Measurements from ENCODE around the gene HEATR5A. TPM values are rescaled to one million over a fixed set of nuclear protein-coding genes. Genes with fewer than 3 reads are reported as not detected.
"Not testable (repeated sequence)": the region's sequence is repeated elsewhere in the genome, so short reads cannot be mapped to it uniquely, and the experiment has no call there.

Gene HEATR5A
- polyA plus RNA-seq, 3 donors: 16.2 to 18.6 (median 17.6) TPM

DNA sequence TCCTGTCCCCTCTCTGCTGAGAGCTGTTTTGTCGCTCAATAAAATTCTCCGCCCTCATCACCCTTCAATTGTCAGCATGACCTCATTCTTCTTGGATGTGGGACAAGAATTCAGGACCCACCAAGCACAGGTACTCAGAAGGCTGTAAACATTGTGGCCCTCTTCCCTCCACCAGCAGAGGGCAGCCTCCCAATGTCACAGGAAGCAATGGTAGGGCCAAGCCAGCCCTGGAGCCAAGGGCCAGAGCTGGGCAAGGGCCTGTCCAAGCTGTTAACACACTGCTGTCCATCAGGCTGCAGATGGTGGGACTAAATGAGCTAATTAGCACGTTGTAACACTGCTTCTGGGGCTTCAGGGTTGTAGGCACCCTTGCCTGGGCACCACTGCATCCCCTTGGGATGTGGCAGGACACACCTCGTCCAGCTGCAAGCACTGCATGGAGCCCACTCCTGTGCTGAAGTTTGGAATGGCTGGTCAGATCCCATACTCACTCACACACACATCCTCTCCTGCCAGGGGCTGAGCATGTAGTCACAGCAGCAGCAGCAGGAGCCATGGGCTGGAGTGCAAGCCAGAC lies 150.1 kb downstream of the HEATR5A start:
- DNase-seq (ENCODE audit: extremely low read depth in 1 of 11, low read depth in 9 of 11, low spot score in 4 of 11): no peak

DNA sequence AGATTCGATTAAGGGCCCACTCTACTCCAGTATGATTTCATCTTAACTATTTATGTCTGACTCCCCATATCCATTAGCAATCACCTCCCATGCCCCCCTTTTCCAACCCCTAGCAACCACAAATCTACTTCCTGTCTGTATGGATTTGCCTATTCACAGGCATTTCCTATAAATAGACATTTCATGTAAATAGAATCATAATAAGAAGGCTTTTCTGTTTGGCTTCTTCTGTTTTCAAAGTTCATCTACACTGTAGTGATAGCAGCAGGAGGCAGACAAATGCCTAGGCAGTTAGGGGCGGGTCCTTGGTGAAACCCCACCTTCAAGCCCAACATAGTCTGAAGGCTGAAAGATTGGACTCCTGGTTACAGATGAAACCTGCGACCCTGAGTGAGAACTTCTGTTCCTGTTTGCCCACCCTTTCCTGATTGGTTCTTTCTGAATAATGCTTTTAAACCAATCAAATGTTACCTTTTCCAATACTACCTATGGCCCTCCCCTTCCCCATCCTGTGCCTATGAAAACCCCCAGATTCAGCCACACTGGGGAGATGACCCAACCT lies 150.6 kb downstream of the HEATR5A start:
- DNase-seq (ENCODE audit: extremely low read depth in 1 of 11, low read depth in 9 of 11, low spot score in 4 of 11): no peak

DNA sequence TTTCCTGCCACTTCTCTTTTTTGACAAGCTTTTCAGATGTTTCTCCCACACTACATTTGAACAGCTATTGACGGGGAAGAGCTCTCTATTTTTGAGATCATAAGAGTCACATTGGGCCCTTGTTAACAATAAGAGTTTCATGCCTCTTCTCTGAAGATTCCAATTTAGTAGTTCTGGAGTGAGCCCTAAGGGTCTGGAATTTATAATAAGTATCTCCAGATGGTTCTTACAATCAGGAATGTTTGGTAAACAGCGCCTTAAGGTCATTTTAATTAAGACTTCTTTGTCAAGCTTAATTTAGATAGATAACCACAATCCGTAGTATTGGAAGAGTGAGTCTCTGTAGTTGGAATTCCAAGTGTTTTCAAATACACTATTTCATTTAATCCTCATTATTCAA lies 152.1 kb downstream of the HEATR5A start:
- no peak for DNase-seq (ENCODE audit: extremely low read depth in 1 of 11, low read depth in 9 of 11, low spot score in 4 of 11)

DNA sequence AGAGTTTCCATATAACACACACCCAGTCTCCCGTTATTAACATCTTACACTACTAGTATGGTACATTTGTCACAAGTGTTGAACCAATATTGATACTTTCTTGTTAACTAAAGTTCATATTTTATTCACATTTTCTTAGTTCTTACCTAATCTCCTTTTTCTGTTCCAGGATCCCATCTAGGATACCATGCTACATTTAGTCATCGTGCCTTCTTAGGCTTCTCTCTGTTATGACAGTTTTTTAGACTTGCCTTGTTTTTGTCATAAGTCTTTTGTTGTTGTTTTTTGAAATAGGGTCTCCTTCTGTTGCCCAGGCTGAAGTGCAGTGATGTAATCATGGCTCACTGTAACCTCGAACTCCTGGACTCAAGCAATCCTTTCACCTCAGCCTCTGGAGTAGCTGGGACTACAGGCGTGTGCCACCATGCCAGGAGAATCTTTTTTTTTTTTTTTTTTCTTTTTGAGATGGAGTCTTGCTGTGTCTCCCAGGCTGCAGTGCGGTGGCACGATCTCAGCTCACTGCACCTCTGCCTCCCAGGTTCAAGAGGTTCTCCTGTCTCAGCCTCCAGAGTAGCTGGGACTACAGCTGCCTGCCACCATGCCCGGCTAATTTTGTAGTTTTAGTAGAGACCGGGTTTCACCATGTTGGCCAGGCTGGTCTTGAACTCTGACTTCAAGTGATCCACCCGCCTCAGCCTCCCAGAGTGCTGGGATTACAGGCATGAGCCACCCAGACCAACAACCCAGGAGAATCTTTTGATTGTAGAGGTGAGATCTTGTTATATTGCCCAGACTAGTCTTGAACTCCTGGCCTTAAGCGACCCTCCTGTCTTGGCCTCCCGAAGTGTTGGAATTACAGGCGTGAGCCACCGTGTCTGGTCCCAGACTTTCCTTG lies 153.7 kb downstream of the HEATR5A start:
- DNase-seq (ENCODE audit: extremely low read depth in 1 of 11, low read depth in 9 of 11, low spot score in 4 of 11): no peak

DNA sequence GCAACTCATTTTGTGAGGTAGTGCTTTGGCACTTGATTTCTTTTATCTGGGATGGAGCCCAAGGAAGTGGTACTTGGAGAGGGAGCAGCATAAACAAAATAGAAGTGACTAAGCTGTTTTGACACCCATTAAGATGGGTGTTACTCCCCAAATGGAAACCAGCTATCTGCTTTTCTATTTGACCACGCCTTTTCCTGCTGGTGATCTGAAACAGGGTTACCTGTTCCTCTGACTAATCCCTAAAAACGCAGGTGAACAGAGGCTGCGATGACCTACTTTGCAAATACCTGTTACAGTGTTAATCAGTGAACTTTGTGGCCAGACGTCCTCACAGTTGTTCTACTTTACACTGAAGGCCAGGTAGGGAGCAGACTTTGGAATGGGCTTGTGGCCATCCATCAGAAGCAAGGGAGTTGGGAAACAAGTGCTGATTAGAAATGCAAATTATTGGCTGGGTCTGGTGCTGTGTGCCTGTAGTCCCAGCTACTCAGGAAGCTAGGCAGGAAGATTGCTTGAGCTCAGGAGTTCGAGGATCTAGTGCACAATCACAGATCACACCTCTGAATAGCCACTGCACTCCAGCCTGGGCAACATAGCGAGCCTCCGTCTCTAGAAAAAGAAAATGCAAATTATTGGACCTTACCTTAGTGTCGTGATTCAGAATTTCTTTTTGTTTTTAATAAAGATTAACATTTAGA lies 154.5 kb downstream of the HEATR5A start:
- DNase-seq (ENCODE audit: extremely low read depth in 1 of 11, low read depth in 9 of 11, low spot score in 4 of 11): no peak

DNA sequence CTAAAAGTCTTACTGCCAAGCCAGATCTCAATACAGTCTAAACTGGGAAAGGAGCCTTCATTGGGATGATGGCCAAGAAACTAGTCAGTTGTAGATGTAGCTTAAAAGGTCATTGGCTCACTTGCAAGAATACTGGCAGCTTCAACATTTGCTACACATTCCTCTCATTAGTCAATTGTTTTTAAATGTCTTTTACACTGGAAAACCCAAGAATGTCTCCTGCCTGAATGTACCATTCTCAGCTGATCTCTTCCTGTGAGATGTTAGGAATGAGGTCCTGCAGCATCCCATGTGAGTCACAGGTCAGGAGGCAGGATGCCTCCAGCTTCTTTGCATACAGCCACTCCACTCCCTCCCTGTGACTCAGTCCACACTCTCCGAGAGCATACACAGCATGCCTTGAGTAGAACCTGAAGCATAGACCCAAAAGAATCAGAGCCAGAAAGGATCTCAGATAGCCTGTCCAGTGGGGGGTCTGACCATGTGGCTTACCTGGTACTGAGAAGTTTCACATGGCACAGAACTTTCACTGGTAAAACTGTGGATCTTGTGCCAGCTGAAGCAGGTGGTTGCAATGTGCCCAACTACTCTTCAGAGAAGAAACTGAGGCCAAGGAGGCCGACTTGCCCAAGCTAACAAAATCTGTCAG lies 156.7 kb downstream of the HEATR5A start:
- no peak for DNase-seq (ENCODE audit: extremely low read depth in 1 of 11, low read depth in 9 of 11, low spot score in 4 of 11)

DNA sequence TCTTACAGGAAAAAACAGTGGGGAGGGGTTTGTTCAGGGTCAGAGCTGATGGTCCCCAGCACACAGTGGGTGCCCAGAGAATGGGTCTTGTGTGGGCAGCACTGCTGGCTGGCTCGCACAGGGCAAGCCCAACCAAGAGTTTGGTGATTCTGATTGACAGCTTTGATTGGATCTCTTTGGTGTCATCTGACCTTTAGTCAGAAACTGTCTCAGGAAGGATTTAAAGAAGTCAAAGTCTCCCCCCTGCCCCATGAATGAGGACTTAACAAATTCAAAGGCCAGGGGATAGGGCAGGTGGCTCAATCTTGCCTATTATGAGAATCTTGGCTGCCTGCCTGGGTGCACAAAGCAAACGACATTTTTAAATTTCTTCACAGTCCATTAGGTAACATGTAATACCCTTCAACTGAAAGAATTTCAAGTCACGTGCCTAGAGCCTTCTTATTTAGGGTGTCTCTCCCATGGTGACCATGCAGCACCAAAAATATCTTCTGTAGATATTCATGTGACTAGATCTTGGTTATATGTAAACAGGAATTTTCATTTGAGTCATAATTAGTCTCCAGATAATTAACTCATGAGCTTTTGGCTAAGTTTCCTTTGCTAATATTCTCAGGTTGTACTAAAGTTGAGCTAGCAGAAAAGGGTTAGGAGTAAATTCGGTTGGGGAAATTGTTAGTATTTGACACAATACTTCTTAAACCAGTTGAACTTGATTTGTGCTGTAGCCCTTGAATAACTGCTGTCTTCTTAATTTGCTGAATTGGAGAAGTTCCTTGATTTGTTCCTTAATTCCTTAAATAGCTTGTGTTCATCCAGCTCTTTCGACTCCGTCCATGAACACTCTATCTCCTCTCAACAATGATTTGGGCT lies 158.3 kb downstream of the HEATR5A start:
- DNase-seq (ENCODE audit: extremely low read depth in 1 of 11, low read depth in 9 of 11, low spot score in 4 of 11): peak in 2 of 11 donors; percentile 32 to 47

DNA sequence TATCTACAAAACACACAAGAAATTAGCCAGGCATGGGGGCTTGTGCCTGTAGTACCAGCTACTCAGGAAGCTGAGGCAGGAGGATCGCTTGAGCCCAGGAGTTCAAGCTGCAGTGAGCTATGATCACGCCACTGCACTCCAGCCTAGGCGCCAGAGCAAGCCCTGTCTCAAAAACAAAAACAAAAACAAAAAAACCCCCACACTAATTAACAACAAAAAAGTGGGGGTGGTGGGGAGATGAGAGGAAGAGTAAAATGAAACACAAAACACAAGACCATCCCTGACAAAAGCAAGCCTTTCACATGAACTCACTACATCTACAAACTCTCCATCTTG lies 158.9 kb downstream of the HEATR5A start:
- no peak for DNase-seq (ENCODE audit: extremely low read depth in 1 of 11, low read depth in 9 of 11, low spot score in 4 of 11)

DNA sequence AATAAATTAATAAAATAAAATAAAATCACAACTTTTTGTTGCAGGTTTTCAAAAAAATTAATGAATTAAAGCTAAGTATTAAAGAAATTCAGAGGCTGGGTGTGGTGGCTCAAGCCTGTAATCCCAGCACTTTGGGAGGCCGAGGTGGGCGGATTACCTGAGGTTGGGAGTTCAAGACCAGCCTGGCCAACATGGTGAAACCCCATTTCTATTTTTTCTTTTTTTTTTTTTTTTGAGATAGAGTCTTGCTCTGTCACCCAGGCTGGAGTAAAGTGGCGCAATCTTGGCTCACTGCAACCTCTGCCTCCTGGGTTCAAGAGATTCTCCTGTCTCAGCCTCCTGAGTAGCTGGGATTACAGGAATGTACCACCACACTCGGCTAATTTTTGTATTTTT lies 161.3 kb downstream of the HEATR5A start:
- not testable (repeated sequence) for DNase-seq (ENCODE audit: extremely low read depth in 1 of 11, low read depth in 9 of 11, low spot score in 4 of 11)

DNA sequence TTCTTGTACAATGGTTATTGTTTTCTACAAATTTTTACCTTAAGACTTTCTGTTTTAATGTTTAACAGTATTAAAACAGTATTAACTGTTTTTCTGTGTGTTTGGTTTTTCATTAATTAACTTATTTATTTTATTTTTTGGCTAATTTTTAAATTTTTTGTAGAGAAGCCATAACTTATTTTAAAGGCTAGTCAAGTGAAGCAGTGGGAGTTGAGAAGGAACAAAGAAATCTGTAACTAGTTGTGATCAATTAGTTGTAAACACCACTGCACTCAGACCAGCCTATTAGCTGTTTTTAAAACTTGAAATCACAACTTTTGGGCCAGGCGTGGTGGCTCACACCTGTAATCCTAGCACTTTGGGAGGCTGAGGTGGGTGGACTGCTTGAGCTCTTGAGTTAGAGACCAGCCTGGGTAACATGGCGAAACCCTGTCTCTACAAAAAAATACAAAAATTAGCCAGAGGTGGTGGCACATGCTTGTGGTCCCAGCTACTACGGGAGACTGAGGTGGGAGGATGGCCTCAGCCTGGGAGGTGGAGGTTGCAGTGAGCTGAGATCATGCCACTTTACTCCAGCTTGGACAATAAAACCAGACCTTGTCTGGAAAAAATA lies 161.8 kb downstream of the HEATR5A start:
- no peak for DNase-seq (ENCODE audit: extremely low read depth in 1 of 11, low read depth in 9 of 11, low spot score in 4 of 11)

DNA sequence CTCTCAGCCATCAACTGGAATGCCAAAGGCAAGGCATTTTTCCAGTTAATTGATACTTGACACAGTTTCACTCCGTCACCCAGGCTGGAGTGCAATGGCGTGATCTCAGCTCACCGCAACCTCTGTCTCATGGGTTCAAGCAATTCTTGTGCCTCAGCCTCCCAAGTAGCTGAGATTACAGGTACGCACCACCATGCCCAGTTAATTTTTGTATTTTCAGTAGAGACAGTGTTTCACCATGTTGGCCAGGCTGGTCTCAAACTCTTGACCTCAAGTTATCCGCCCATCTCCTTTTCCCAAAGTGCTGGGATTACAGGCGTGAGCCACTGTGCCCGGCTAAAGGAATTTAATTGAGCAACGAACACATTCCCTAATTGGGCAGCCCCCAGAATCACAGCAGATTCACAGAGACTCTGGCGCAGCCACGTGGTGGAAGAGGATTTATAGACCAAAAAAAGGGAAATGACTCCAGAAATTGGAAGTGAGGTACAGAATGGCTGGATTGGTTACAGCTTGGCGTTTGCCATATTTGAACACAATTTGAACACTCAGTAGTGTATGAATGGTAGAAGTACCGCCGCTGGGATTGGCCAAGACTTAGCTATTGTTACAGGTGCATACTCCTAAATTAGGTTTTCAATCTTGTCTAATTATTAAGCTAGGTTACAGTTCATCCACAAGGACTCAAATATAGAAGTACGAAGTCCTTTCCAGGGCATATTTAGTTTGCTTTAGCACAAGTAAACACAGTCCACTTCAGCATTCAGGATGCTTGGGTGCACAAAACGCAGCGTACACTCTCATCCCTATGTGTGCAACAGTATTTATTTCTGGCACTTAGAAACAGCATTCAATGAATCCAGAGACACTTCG lies 162.6 kb downstream of the HEATR5A start:
- not testable (repeated sequence) for DNase-seq (ENCODE audit: extremely low read depth in 1 of 11, low read depth in 9 of 11, low spot score in 4 of 11)

DNA sequence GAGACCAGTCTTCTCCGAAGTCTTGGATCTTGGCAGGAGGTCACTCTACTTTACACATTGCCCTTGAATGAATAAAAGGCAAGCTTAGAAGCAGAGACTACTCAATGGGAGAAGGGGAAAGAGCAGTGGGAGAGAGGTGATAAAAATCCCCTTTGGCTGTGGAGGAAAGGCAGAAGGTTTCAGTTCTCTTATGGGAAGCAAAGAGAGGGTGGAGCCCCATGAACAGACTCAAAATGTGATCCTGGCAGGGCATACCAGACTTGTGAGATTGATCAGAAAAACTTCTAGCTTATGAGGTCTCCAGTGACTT lies 163.2 kb downstream of the HEATR5A start:
- DNase-seq (ENCODE audit: extremely low read depth in 1 of 11, low read depth in 9 of 11, low spot score in 4 of 11): no peak

DNA sequence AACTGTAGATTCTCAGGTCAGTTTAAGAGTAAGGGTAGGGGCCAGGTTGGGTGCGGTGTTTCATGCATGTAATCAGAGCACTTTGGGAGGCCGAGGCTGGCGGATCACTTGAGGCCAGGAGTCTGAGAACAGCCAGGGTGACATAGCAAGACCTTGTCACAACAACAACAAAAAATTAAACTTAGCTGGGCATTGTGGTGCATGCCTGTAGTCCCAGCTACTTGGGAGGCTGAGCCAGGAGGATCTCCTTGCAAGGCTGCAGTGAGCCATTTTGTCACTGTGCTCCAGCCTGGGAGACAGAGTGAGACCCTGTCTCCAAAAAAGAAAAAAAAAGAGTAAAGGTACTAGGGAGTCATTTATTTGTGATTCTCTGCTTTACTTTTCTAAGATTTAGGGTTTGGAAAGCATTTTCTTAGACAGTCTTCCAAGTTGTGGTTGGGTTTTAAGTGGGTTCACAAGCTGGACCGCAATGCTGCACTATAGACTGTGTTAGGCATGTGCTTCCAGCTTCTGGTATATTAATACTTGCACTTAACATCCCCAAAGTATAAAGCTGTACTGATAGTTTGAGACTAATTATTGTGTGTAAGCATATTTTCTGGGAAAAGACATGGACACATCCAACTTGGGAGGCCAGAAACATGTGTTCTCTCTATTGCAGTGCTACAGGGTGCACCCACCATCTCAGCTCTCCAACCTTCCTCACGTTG lies 163.7 kb downstream of the HEATR5A start:
- DNase-seq (ENCODE audit: extremely low read depth in 1 of 11, low read depth in 9 of 11, low spot score in 4 of 11): no peak

DNA sequence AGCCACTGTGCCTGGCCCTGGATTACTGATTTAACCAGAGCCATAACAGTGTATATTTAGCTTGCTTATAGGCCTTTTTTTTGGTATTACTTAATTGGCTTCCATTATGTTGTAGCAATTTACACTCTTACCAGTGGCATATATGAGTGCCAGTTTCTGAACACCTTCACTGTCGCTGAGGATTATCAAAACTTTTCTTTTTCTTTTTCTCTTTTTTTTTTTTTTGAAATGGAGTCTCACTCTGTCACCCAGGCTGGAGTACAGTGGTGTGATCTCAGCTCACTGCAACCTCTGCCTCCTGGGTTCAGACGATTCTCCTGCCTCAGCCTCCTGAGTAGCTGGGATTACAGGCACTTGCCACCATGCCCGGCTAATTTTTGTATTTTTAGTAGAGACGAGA lies 164.4 kb downstream of the HEATR5A start:
- DNase-seq (ENCODE audit: extremely low read depth in 1 of 11, low read depth in 9 of 11, low spot score in 4 of 11): not testable (repeated sequence)

DNA sequence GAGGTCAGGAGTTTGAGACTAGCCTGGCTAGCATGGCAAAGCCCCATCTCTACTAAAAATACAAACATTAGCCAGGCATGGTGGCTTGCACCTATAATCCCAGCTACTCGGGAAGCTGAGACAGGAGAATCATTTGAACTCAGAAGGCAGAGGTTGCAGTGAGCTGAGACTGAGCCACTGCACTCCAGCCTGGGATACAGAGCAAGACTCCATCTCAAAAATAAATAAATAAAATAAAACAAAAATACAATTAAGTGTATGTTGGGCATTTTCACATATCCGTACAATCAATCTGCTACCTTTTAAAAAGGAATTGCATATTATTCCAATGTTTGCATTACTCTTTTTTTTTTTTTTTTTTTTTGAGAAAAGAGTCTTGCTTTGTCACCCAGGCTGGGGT lies 165.1 kb downstream of the HEATR5A start:
- DNase-seq (ENCODE audit: extremely low read depth in 1 of 11, low read depth in 9 of 11, low spot score in 4 of 11): no peak

DNA sequence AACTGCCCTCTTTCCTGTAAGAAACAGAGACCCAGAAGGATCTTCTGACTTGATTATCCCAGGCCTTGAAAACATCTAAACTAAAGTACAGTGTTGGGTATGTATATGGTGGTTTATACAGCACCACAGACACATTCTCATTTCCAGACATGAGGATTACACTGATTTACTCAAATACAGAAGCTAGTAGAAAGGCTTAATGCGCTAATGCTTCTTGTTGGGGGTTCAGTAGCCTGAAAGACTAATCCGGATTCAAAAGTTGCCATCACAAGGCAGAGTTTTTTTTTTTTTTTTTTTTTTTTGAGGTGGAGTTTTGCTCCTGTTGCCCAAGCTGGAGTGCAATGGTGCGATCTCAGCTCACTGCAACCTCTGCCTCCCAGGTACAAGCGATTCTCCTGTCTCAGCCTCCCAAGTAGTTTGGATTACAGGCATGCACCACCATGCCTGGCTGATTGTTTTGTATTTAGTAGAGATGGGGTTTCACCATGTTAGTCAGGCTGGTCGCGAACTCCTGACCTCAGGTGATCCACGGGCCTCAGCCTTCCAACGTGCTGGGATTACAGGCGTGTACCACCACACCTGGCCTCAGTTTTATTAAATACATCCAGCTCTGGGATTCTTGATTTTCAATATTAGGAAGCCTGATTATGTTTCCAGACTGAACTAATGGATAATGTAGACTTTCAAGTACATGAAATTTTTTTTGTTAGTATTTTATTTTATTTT lies 166.4 kb downstream of the HEATR5A start:
- no peak for DNase-seq (ENCODE audit: extremely low read depth in 1 of 11, low read depth in 9 of 11, low spot score in 4 of 11)

Data from renal cortex interstitium (tissue), 11 donors.